IPS DF 6.9 (cell line): ENCODE data around the gene STYXL2.

Experiments
- DNase-seq: peaks from one replicate; pipeline ENCODE4 v3.0.0-alpha.2; 2013; ENCODE audit warnings: low read depth, low spot score
- H3K27ac ChIP-seq: one replicate; pipeline ENCODE4 v1.5.1; 2013; ENCODE audit warnings: low read length, control low read depth
- H3K27me3 ChIP-seq: 2 replicates; pipeline ENCODE4 v1.6.1; 2013; ENCODE audit warnings: mild to moderate bottlenecking, low read length; ENCODE audit not compliant: control insufficient read depth, insufficient read depth
- H3K36me3 ChIP-seq: 2 replicates; pipeline ENCODE4 v1.6.1; 2013; ENCODE audit warnings: low read length; ENCODE audit not compliant: control insufficient read depth, insufficient read depth
- H3K4me1 ChIP-seq: 2 replicates; pipeline ENCODE4 v1.6.1; 2013; ENCODE audit warnings: low read length; ENCODE audit not compliant: control insufficient read depth, insufficient read depth
- H3K4me3 ChIP-seq: 2 replicates; pipeline ENCODE4 v1.5.1; 2013; ENCODE audit warnings: mild to moderate bottlenecking, low read length
- H3K9me3 ChIP-seq: 2 replicates; pipeline ENCODE4 v1.6.1; 2013; ENCODE audit warnings: low read length, inconsistent platforms; ENCODE audit not compliant: control insufficient read depth, insufficient read depth
- WGBS: extraction: QIAGEN DNeasy Blood & Tissue Kit; methylation state at CpG from one replicate; pipeline ENCODE4 v1.1.7; 2013; ENCODE audit warnings: mixed read lengths, missing lambda C conversion rate; ENCODE audit not compliant: insufficient read length, insufficient coverage; 5-methylcytosine and 5-hydroxymethylcytosine counted together

The STYXL2 gene

GRCh38 chr1:167120899-167121298, 27.0 kb downstream of the STYXL2 start:
- DNase-seq = no peak
- Histone ChIP-seq H3K4me3 (peak overlapping the region; percentile 29; the same call in 1 of the 2 replicates), H3K27me3 (no peaks in the 10 kb centered on the region), H3K36me3 (no peaks in the 10 kb centered on the region), H3K4me1 (peaks cover 3% of the 10 kb centered on the region), H3K9me3 (no peaks in the 10 kb centered on the region), H3K27ac (no peak overlapping the region)
- no CpG with 5 or more reads among the region's 13 CpGs for WGBS

- DNase-seq = no peak
- H3K4me3 ChIP-seq = peak overlapping the region; percentile 29; the same call in 1 of the 2 replicates
- no peak overlapping the region for H3K27ac ChIP-seq
- no peaks in the 10 kb centered on the region for H3K27me3 ChIP-seq
- no CpG with 5 or more reads among the region's 47 CpGs for WGBS
- H3K36me3 ChIP-seq = no peaks in the 10 kb centered on the region
- H3K4me1 ChIP-seq = peaks cover 3% of the 10 kb centered on the region
- no peaks in the 10 kb centered on the region for H3K9me3 ChIP-seq
These were observed 27.7 kb downstream of the STYXL2 start for GRCh38 chr1:167121375-167122120.

GRCh38 chr1:167122121-167122480, 28.2 kb downstream of the STYXL2 start:
- WGBS = no CpG with 5 or more reads among the region's 5 CpGs

GRCh38 chr1:167122568-167122967, 28.7 kb downstream of the STYXL2 start:
- Histone ChIP-seq H3K4me3 (no peak overlapping the region), H3K27ac (no peak overlapping the region), H3K9me3 (no peaks in the 10 kb centered on the region), H3K4me1 (peaks cover 3% of the 10 kb centered on the region), H3K36me3 (no peaks in the 10 kb centered on the region), H3K27me3 (no peaks in the 10 kb centered on the region)
- WGBS = no CpG with 5 or more reads among the region's 4 CpGs
- DNase-seq = no peak

More at GRCh38 chr1:167122121-167122480, 28.2 kb downstream of the STYXL2 start:
- Histone ChIP-seq H3K36me3 (no peaks in the 10 kb centered on the region), H3K27ac (no peak overlapping the region), H3K9me3 (no peaks in the 10 kb centered on the region), H3K4me1 (peaks cover 3% of the 10 kb centered on the region), H3K27me3 (no peaks in the 10 kb centered on the region), H3K4me3 (no peak overlapping the region)
- no peak for DNase-seq

- Histone ChIP-seq H3K27ac (no peak overlapping the region), H3K27me3 (no peaks in the 10 kb centered on the region), H3K9me3 (no peaks in the 10 kb centered on the region), H3K4me1 (peaks cover 3% of the 10 kb centered on the region), H3K36me3 (no peaks in the 10 kb centered on the region), H3K4me3 (no peak overlapping the region)
- WGBS = no CpG with 5 or more reads among the region's 28 CpGs
- no peak for DNase-seq
These were observed 32.4 kb downstream of the STYXL2 start for GRCh38 chr1:167126317-167126716.

GRCh38 chr1:167126811-167127210, 32.9 kb downstream of the STYXL2 start:
- no CpG with 5 or more reads among the region's 17 CpGs for WGBS

GRCh38 chr1:167127236-167127635, 33.4 kb downstream of the STYXL2 start:
- DNase-seq = no peak
- H3K4me3 ChIP-seq = no peak overlapping the region
- H3K4me1 ChIP-seq = peaks cover 1% of the 10 kb centered on the region
- H3K27ac ChIP-seq = no peak overlapping the region
- no peaks in the 10 kb centered on the region for H3K9me3 ChIP-seq
- no peaks in the 10 kb centered on the region for H3K36me3 ChIP-seq
- WGBS = no CpG with 5 or more reads among the region's 5 CpGs
- H3K27me3 ChIP-seq = no peaks in the 10 kb centered on the region

More at GRCh38 chr1:167126811-167127210, 32.9 kb downstream of the STYXL2 start:
- peaks cover 3% of the 10 kb centered on the region for H3K4me1 ChIP-seq
- H3K36me3 ChIP-seq = no peaks in the 10 kb centered on the region
- H3K4me3 ChIP-seq = no peak overlapping the region
- no peaks in the 10 kb centered on the region for H3K9me3 ChIP-seq
- H3K27ac ChIP-seq = no peak overlapping the region
- DNase-seq = no peak
- H3K27me3 ChIP-seq = no peaks in the 10 kb centered on the region

- Histone ChIP-seq H3K4me1 (no peaks in the 10 kb centered on the region; the same call in none of the 2 replicates), H3K27me3 (no peaks in the 10 kb centered on the region), H3K27ac (no peak overlapping the region), H3K36me3 (no peaks in the 10 kb centered on the region), H3K9me3 (no peaks in the 10 kb centered on the region), H3K4me3 (no peak overlapping the region)
- DNase-seq = no peak
- WGBS = no CpG with 5 or more reads among the region's 5 CpGs
These were observed 33.8 kb downstream of the STYXL2 start for GRCh38 chr1:167127661-167128060.

GRCh38 chr1:167128261-167129227, 34.7 kb downstream of the STYXL2 start:
- WGBS = no CpG with 5 or more reads among the region's 17 CpGs
- H3K4me1 ChIP-seq = no peaks in the 10 kb centered on the region; the same call in none of the 2 replicates
- no peak overlapping the region for H3K4me3 ChIP-seq
- no peak overlapping the region for H3K27ac ChIP-seq
- no peaks in the 10 kb centered on the region for H3K9me3 ChIP-seq
- no peaks in the 10 kb centered on the region for H3K36me3 ChIP-seq
- H3K27me3 ChIP-seq = no peaks in the 10 kb centered on the region
- DNase-seq = no peak

- no peak for DNase-seq
- no peaks in the 10 kb centered on the region for H3K9me3 ChIP-seq
- H3K27me3 ChIP-seq = no peaks in the 10 kb centered on the region
- H3K4me1 ChIP-seq = no peaks in the 10 kb centered on the region
- no peak overlapping the region for H3K4me3 ChIP-seq
- no peaks in the 10 kb centered on the region for H3K36me3 ChIP-seq
- no CpG with 5 or more reads among the region's 4 CpGs for WGBS
- H3K27ac ChIP-seq = no peak overlapping the region
These were observed 37.1 kb downstream of the STYXL2 start for GRCh38 chr1:167130829-167131510.
